Body of pancreas (tissue), 4 donors: Measurements from ENCODE around the gene ADAMTSL1.

ENCODE experiments used
- CTCF ChIP-seq, 7 experiments: fragments of 450-650 bp in 4 of 7; fragments of 200-600 bp in 3 of 7; sonication (generic) in 3 of 7; IDR thresholded peaks; one replicate each; pipeline ENCODE4 v1.5.1; 2016 to 2019; ENCODE audit warnings: antibody characterized with exemption in 7 of 7
- POLR2A ChIP-seq, 3 donors: fragments of 450-650 bp; IDR thresholded peaks; one replicate each; pipeline ENCODE4 v1.6.1; 2016; ENCODE audit warnings: antibody characterized with exemption in 3 of 3, mild to moderate bottlenecking in 2 of 3

GRCh38 chr9:18488886-18489285 lies 14.9 kb downstream of the ADAMTSL1 start:
- TF ChIP-seq CTCF (IDR thresholded peaks at IDR 0.05), result no peak
- no peak for TF ChIP-seq POLR2A (IDR thresholded peaks at IDR 0.05)
